Left forelimb (tissue), 1 donor: ENCODE results near the gene THOC6.
"Not testable (repeated sequence)": the region's sequence is repeated elsewhere in the genome, so short reads cannot be mapped to it uniquely, and the experiment has no call there.

Experiments
- DNase-seq: peaks from one replicate; pipeline ENCODE4 v3.0.0-alpha.2; 2018; ENCODE audit warnings: low spot score

The THOC6 gene

DNA sequence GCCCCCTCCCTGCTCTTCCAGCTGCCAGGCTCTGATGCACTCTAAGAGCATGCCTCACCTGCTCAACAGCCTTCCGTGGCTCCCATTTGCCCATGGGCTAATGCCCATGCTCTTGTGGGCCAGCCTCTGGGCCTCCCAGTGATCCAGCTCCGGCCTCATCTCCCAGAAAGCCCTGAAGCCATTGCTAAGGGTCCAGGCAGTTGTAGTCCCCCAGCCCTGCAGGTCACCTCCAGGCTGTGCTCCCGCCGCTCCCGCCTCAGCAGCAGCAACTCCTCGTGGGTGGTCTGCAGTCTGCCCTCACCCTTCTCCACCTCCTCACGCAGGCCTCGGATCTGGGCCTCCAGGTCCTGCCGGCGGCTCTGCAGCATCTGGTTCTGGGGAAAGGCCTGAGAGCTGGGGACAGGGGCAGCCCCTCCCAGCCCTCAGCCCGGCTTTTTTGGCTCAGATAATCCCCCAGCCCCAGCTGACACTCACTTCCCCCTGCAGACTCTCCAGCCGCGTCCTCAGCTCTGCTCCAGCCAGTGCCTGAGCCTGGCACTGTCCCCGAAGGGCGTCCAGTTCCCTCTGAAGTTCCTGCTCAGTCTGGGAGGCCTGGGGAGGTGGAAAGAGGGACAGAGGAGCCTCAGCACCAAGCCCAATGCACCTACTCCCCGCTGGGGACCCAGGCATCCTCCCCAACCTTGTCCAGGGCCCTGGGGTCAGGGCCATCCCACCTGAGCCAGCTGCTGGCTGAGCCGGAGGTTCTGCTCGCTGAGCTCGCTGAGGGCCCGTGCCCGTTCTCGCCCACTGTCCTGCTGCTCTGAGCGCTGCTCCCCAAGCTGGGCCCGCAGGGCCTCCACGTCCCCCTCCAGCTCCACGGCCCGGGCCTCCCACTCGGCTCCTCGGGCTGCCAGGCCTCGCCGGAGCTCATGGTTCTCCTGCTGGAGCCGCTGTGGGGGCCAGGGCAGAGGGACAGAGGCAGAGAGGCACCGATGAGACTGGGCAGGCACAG is 6.7 kb downstream of the THOC6 start:
- no peak for DNase-seq

DNA sequence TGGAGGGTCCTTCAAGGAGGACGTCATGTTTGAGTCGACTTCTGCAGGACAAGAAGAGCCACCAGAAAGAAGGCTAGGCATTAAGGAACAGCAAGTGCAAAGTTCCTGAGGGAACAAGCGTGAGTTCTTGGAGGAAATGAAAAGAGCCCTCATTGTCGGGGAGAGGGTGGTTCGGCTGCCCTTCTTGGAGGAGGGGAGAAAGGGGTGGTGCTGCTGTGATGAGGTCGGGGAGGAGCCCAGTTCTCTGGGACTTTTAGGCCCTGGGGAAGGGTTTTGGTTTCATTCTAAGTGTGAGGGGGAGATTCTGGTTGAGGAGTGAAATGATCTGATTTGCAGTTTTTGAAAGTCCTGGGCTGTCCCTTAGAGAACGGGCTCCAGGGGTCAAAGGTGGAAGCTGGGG is 8.8 kb downstream of the THOC6 start:
- no peak for DNase-seq

DNA sequence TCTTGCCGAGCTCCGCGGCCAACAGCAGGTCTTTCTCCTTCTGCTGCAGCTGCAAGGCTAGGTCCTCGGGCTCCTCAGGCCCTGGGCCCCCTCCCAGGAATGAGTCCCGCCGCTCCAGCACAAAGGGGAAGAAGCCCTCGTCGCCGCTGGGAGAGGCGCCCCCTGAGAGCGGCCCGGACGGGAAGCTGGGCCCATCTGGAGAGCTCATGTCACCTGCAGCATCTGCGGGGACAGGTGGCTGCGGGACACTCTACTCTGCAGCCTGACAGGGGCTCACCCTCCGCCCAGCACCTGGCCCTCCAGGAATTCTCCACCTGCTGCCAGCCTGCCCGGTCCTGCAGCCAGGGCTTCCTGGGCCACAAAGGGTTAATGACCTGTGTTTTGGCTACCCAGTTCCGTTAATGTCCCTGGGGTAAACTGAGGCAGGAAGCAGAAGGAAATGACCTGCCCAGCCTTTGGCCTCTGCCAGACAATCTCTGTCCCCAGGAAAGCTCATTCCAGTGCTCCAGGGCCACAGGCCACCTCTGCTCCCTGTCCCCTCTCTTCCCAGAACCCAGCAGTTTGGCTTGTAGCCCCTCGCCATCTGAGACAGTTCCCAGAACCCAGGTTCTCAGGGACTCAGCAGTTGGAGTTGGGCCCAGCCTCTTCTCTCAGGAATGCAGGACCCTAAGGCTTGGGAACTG is 11.6 kb downstream of the THOC6 start:
- no peak for DNase-seq

DNA sequence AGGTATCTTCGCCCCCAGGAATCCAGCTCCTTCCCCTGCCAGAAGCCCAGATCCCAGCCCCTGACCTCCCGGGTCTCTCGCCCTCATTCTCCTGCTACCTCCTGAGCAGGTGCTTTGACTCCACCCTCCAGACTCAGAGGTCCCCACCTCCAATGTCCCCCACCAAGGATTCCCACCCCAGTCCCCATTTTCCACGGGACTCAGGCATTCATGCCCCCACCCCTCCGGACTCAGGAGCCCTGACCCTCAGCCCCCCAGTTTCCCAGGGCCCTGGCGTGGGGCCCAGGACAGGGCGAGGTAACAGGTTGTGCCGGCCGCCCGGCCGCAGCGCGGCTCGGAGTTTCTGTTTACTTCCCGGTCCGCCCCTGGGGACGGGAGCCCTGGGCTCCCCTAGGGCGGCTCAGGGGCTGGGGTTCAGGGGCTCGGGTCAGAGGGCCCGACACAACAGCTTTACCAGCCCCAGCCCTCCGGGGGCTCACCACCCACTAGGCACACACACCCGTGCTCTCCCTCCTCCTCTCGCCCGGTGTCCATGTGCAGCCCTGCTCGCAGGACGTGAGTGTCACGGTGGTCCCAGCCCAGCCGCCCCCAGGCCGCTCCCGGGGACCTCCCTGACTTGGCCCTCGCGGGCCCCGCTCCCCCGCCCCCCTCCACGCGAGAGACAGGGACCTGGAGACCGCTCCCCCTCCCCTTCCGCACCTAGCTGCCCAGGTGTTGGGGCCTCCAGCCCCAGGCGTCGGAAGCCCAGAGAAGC is 12.3 kb downstream of the THOC6 start:
- DNase-seq = no peak

DNA sequence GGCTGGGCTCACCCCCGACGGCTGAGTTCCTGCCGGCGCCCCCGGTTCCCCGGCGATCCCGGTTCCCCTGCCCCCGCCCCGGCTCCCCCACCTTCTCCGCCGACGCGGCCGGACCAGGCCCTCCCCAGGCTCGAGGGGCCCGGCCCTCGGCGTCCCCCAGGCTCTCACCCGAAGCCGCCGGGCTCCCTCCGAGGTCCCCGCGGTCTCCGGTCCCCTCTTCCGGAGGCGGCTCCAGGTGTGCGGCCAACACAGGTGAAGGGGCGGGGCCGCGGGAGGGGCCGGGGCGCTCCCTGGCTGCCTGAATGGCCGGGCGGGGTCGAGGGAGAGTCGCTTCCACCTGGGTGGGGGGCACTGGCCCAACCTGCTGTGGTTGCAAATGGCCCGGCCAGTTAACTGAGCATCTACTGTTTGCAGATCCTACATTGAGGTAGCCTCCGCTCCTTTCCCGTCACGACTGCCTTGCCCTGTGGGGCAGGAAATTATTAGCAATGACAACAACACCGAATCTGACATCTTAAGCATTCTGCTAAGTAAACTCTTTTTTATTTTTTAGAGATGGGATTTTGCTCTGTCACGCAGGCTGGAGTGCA is 13.0 kb downstream of the THOC6 start, which contains the start of gene BICDL2:
Gene BICDL2 (minus strand): TSS at position 219 of the 590 bp plus-strand sequence. CDS start 1,448 bp downstream, outside the sequence.
- DNase-seq = no peak

DNA sequence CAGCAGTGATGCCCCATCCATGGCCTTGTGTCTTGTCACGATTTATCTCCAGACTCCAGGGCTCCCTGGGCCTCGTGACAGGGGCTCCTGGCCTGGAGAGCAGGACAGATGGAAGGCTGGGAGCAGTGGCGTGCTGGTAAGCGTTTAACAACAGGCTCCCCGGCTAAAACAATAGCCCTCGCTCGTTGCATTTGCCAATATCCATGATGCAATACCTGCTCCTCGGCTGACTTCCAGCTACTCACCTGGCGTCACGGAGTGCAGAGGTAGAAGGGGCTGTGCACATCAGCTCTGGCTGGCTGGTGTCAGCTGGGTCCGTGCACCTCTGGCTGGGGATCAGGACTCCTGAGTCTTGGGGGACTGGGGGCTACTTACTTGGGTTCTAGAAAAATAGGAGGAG is 14.4 kb downstream of the THOC6 start:
- DNase-seq = no peak

DNA sequence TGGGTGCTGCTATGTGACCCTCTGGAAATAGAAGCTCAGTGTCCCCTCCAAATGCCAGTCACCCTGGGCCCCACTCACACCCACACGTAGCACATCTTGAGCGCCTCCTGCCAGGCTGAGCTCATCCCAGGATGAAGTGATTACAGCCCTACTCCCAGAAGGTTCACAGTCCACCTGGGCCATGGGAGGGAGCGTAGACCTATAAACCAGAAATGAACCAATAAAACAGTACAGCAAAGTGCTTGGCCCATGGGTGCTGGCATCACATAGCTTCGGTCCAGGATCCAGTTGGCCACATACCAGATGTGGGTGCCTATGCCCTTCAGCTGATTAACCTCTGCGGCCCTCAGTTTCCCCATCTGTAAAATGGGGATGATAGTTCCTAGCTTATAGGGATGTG is 15.1 kb downstream of the THOC6 start:
- no peak for DNase-seq

DNA sequence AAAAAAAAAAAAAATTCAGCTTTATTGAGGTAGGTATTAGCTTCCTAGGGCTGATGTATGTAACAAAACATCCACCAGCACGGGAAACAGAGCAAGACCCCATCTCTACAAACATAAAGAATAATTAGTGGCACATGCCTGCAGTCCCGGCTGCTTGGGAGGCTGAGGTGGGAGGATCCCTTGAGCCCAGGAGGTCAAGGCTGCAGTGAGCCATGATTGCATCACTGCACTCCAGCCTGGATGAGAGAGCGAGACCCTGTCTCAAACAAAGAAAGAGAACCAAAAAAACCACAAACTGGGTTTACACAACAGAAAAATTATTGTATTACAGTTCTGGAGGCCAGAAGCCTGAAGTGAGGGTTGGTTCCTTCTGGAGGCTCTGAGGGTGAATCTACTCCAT is 18.5 kb downstream of the THOC6 start:
- DNase-seq = no peak

DNA sequence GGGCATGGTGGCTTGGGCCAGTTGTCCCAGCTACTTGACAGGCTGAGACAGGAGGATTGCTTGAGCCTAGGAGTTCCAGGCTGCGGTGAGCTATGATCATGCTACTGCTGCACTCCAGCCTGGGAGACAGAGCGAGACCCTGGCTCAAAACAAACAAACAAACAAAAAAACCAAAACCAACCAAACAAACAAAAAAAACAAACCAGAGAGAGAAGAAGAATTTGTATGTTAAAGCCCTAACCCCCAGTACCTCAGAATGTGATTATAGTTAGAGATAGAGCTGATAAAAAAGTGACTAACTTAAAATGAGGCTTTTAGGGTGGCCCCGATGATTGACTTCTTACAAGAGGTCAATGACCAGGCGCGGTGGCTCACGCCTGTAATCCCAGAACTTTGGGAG is 20.9 kb downstream of the THOC6 start:
- no peak for DNase-seq

DNA sequence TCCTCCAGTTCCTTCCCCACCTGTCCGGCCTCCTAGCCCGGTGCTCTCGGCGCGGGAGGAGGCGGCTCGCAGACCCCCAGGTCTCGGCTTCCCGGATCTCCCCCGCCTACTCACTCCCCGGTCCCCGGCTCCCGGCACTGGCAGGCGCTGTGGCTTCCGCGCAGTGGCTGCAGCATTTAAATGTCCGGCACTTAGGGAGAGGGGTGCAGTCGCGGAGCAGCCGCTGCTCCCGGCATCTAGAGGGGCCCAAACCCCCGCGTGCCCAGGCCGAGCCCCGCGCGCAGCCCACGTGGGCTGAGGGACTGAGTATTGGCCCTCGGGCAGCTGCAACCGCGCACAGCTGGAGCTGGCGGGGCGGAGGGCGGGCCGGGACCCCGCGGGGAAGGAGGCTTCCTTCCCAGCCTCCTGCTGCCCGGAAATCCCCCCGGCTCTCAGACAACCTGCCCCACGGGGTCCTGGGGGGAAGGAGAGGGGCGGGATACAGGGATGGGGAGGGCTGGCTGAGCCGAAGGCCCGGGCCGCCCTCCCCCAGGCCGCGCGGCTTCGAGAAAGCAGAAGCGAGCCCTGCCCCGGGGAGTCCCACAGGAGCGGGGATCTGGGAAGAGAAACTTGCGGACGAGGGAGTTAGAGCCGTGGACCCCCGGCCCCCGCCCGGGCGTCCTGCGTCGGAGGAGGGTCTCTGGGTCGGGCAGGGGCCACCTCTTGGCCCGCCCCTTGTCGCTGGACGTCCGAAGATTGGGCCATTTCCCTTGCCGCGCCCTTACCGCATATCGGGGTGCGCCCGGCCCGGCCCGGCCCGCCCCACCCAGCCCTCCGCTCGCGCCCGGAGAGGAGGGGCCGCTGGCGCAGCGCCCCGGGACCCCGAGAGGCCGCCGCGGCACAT is 22.2 kb downstream of the THOC6 start, which contains the start of gene MMP25:
Gene MMP25 (plus strand): TSS at position 804 of the 883 bp plus-strand sequence. CDS start 357 bp downstream, outside the sequence.
- DNase-seq = no peak

DNA sequence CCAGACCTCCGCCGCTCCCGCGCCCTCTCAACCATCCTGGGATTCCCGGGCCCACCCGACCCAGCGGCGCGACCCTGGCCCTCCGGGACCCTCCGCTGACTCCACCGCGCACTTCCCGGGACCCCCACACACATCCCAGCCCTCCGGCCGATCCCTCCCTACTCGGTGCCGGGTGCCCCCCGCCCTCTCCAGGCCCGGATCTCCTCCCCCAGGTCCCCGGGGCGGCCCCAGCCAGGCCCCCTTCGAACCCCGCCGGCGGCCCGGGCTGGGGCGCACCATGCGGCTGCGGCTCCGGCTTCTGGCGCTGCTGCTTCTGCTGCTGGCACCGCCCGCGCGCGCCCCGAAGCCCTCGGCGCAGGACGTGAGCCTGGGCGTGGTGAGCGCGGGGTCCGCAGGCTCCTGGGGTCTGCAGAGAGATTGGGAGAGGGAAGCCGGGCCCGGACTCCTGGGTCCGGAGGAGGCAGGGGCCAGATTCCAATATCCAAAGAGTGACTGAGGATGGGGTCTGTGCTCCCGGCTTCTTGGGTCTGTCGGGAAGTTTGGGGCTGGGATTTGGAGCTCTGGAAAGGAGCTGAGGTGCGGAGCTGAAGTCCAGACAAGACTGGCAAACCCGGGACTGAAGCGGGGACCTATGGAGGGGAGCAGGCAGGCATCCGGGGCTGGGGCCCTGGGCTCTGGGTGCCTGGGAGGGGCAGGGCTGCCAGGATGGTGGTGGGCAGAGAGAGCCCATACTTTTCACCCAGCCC is 23.0 kb downstream of the THOC6 start:
- no peak for DNase-seq

DNA sequence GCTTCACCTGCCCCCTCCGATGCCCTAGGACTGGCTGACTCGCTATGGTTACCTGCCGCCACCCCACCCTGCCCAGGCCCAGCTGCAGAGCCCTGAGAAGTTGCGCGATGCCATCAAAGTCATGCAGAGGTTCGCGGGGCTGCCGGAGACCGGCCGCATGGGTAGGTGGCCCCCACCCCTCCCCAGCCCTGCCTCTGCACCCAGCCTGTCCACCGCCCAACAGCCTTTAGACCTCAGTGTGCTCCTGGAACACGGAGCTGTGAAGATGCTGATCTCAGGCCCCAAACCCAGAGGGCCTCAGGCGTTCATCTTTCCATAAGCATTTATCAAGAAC is 23.5 kb downstream of the THOC6 start:
- DNase-seq = no peak

DNA sequence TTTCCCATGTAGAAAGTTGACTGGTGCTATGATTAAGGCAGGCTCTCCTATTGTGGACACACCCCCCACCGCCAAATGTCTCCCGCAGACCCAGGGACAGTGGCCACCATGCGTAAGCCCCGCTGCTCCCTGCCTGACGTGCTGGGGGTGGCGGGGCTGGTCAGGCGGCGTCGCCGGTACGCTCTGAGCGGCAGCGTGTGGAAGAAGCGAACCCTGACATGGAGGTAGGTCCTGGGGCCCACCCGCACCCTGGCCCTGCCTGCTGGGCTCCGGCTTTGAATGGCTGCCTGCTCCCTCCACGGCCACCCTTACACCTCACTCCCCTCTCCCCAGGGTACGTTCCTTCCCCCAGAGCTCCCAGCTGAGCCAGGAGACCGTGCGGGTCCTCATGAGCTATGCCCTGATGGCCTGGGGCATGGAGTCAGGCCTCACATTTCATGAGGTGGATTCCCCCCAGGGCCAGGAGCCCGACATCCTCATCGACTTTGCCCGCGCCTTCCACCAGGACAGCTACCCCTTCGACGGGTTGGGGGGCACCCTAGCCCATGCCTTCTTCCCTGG is 26.2 kb downstream of the THOC6 start:
- DNase-seq = no peak

DNA sequence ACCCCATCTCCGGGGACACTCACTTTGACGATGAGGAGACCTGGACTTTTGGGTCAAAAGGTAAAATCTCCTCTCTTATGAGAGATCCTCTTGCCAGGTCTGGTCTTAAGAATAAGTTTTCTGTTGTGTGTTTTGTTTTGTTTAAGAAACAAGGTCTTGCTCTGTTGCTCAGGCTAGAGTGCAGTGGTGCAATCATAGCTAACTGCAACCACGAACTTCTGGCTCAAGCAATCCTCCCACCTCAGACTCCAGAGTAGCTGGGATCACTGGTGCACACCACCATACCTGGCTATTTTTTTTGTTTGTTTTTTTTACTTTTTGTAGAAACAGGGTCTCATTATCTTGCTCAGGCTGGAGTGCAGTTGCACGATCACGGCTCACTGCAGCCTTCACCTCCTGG is 26.7 kb downstream of the THOC6 start:
- DNase-seq = no peak

DNA sequence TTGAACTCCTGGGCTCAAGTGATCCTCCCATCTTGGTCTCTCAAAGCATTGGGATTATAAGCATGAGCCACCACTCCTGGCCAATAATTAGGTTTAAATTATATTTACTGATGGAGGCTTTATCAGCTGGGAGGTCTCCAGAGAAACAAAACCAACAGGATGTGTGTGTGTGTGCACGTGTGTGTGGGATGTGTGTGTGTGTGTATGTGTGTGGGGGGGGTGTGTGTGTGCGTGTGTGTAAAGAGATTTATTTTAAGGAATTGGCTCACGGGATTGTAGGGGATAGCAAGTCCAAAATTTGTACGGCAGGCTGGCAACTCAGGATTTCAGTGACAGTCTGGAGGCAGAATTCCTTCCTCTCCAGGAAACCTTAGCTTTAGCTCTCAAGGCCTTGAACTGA is 27.2 kb downstream of the THOC6 start:
- no peak for DNase-seq

DNA sequence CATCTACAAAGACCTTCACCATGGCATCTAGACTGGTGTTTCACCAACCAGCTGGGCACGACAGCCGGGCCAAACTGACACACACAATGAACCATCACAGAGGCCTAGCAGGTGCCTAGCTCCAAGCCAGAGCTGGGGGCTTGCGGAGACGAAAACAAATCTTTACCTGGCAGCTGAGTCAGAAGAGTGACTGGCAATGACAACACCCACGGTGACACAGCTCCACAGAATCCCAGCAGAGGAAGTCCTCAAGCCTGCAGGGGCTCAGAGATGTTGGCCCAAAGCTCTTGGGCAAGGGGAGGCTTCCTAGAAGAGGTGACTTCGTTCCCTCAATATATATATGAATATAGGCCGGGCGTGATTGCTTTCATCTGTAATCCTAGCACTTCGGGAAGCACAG is 27.7 kb downstream of the THOC6 start:
- no peak for DNase-seq

DNA sequence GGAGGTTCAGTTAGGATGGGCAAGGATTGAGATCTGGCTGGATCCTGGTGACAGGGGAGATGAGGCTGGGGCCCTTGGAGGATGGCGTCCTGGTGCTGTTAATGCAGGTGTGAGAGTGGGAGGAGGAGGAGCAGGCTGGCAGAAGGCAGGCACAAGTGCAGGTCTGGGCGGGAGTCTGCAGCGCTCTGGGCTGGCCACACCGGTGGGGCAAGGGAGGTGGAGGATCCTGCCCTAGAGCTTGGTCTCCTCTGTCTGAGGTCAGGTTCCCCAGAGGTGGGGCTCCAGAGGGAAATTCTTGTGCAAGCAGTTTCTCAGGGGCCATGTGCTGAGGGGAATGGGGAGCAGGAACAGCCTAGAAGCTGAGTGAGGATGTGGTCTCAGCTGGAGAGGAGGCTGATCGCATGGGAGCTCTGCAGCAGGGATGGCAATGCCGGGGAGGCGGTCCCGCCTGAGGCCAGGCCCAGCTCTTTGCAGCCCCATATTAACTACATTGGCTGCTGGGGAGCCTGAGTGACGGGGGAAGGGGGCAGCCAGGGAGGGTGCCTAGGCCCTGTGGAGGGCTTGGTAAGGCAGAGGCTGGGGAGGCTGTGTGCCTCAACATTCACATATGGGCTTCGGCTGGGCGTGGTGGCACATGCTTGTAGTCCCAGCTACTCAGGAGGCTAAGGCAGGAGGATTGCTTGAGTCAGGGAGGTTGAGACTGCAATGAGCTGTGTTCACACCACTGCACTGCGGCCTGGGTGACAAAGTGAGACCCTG is 28.9 kb downstream of the THOC6 start:
- not testable (repeated sequence) for DNase-seq

DNA sequence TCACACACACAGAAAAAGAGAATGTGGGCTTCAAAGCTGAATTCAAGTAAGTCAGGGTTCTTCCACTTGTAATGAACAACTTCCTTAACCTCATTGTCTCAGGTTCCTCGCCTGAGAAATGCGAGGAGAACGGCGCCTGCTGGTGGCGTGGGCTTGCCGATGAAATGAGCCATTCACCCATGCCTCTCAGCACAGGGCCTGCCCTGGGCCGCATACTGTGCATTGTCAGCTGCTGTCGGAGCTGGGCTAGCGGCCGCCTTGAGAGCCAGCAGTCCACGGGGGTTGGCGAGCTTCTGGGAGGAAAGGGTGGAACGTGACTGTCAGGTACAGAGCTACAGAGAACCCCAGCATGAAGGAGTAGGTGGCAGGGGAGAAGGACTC is 29.5 kb downstream of the THOC6 start:
- not testable (repeated sequence) for DNase-seq
